Fibroblast of skin of left biceps (primary cell): ENCODE data around the gene ASIC1.

Experiments used
- DNase-seq, 2 experiments: peaks; one replicate each; pipeline ENCODE4 v3.0.0-alpha.2; 2013; ENCODE audit warnings: low read depth in 2 of 2

ASIC1 gene

DNA sequence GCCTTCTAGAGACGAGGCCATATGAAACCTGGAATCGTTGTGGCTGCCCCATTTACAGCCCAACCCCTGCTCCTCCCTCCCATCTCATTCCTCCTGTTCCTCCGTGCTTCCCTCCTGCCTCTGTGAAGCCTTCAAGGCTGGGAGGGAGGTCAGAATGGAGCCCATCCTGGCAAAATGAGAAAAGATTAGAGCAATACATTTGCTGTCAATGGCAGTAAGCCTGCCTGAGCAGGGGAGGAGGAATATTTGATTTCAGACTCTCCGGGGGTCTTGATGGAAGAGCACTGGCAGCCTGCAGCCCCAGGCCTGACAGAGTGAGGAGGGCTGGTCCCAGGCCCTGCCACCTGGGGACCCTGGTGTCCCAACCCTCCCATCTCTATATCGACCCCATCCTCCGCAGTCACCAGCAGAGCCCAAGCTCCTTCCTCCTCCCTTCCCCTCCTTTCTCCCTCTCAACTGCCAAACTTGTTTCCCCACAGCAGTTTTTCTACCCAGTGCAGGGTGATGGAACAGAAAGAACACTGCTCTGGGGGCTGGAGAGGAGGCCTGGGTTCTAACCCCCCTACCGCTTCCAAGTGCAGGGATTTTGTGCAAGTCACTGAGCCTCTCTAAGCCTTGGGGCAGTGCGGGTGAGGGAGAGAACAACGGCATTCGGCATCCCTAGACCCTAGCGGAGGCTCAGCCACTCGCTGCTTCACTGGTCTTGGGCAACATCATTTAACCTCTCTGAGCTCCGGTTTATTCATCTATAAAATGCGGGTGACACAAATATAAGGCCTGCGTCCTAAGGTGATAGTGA, 16.1 kb upstream of the ASIC1 start:
- no peak for DNase-seq

DNA sequence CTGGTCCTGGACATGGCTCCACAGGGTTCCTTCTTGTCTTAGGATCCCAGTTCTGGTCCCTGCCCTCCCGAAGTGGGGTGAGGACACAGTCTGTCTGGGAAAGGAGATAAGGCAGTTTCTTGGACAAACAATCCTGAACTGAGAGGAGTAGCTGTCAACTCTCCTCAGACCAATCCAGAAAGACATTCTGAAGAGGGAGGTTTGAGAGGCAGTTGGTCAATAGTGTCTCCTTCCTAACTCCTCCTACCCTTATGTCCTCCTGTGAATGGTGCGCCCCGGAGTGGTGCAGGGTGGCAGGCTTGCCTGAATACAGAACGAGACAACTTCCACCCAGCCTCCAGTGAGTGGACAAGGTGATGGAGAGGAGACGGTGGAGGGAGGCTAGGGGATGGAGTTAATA, 15.4 kb upstream of the ASIC1 start:
- no peak for DNase-seq

DNA sequence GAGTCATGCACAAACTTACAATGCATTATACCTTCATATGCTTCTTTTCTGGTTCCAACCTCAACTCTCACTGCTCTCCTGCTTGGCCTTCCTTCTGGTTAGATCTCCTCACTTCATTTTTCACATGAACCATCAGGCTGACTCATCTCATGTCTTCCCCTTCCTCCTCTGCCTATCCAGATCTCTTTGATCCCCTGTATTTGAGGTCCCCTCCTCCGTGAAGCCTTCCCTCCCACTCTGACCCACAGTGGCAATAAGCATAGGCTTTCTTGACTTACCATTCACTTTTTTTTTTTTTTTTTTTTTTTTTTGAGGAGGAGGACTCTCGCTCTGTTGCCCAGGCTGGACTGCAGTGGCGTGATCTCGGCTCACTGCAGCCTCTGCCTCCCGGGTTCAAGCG, 14.7 kb upstream of the ASIC1 start:
- no peak for DNase-seq

DNA sequence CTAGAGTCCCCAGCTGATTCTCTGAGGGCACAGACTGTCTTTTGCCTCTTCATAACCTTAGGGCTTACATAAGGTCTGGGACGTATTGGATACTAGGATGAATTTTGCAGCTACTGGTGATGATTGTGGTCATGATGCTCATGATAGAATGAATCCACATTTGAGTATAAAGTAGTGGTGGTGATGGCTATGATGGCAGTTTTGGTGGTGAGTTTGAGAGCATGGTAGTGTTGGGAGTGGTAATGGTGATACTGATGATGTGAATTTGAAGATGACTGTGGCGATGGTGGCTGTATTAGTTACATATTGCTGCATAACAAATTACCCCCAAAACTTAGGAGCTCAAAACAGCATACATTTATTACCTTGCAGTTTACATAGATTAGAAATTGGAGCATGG, 14.1 kb upstream of the ASIC1 start:
- no peak for DNase-seq

DNA sequence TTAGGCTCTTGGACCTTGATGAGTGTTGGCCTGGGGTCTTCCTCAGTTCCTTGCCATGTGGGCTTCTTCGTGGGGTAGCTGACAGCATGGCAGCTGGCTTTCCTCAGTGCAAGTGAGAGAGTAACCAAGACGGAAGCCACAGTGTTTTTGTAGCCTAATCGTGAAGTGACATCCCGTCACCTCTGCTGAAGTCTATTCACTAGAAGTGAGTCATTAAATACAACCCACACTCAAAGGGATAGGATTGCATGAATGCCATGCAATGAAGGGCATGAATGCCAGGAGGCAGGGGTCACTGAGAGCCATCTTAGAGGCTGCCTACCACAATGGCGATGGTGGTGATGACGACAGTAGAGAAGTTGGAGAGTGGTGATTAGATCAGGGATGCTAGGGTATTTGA, 13.5 kb upstream of the ASIC1 start:
- no peak for DNase-seq

DNA sequence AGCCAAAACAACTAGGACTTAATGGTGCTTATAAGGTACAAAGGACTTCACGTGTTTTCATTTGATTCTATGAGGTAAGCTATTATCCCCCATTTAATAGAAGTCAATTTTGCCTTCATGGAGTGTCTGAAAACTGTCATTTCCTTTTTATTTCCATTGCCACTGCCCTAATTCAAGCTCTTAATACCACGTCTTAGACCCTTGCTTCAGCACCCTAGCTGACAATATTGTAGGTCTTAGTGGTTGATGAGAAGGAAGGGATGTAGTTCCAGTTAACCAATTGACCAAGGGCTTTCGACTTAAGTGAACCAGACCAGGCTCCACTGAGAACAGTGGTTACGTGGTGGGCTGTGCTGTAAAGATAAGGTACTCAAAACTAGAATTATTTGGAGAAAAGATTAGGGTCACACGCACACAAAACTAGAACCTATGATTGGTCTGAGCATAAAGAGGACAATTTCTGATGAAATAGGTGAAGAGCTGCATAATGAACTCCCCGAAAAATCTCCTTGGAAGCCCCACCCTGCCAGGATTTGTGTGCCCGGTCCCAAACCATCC, 9.6 kb upstream of the ASIC1 start:
- no peak for DNase-seq

DNA sequence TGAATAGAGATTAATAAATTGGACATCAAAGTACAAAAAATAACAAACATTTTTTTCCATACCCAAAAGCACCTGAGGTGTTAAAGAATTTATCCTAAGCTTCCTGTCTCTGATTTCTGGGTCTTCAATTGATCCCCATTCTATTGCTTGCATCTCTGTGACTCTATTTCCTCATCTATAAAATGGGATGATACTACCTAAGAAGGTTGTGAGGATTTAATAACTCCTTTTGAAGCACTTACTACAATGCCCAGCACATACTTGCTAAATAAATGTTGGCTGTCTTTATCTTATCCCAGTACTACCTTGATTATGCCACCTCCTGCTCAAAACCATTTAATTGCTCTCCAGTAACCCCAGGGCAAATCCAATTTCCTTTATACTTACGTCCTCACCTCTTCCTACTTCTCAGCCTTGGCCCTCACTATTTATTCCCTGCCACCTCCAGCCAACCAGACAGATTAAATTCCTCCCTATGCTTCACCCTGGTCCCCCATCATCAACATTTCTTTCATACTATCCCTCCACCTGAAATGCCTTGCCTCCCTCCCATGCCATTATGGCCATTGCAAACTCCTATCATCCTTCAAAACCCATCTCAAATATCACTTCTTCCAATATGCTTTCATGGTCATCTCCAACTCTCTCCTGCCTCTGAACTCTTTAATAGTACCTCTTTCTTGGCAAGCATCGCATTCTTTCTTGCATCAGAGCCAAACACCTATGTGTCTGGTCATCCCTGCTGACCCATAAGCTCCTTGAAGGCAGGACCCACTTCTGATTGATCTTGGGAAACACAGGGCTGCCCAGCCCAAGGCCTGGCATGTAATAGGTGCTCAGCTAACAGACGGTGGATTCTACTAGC, 7.9 kb upstream of the ASIC1 start:
- no peak for DNase-seq

DNA sequence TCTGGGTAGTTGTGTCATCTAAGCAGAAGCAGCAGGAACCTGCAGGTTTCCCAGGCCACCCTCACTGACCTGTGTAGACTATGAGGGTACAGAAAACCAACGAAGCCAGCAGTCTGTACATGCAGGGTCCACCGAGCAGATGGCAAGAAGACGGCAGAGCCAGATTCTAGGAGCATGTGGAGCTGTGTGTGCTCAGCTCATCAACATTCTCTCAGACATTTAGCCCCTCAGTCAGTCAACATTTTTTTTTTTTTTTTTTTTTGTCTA, 7.3 kb upstream of the ASIC1 start:
- no peak for DNase-seq

DNA sequence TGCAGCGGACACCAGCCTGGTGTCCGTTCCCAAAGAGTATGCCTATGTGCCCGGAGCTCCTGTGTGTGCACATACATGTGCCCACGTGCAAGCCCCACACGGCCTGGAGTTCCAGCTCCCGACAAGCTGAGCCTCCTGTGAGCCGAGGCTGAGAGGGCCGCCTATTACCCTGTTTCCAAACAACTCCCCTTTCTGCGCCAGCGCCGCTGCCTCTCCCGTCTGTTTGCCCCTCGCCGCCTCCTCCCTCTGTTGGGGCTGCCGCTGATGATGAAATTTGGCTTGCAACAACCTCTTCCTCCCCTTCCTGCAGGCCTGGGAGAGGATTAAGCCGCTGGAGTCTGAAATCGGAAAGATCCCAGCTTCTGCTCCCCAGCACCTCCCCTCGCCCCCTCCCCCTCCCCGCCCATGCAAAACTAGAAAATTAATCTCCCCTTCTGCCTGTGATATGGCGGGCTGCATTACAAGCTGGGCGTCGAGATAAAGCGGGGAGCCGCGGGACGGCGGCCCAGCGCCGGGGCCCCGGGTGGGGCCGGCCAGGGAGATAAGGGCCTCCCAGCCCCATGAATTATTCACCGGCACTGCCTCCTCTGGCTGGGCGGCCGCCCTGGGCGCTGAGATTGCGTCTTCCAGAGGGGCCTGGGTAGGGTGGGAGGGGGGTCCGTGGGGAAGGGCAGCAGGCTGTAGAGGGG, 6.8 kb upstream of the ASIC1 start:
- peak; percentile 48 to 53 for DNase-seq

DNA sequence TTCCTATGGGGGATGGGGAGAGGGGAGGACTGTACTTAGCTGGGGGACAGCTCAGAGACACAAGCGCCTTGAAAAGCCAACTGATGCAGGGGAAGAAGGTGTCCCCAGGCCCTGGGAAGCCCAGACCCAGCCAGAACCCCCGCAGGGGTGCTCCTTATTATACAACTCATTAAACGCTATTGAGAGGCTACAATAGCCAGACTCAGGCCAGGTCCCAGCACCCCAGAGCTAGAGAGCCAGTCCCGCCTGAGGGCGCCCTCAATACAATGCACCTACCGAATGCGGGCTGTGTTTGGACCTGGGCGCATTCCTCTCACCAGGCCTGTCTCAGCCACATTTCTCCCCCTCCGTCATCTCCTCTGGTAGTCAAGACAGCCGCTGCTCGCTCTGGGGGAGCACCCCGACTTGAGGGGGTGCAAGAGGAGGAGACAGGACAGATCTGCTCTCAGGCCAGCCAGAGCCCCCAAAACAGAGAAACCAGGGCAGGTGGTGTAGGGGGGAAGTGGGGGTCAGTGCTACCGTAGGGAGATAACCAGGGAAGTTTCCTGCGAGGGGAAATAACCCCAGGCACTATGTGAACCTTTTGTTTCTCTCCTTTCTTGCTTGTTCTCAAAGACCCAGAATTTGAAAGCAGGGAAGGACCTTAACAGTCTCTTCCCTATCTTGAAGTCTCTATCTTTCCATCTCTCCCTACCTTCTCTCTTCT, 6.1 kb upstream of the ASIC1 start:
- no peak for DNase-seq

DNA sequence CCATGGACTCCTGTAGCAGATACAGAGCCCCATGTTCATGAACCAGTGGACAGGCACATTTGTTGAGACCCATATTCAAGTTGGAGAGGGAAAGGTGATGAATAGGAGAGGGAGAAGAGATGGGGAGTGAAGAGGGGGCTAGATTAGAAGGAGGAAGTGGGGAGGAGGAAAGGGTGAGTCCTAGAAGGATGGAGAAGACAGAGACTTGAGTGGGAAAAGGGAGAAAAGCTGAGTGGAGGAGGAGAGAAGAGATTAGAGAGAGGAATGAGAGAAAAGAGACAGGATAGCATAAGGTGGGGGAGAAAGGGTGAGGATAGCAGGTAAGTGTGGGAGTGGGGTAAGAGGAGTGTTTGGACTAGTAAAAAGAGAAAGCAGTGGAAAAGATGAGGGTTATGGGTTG, 4.9 kb upstream of the ASIC1 start:
- no peak for DNase-seq

DNA sequence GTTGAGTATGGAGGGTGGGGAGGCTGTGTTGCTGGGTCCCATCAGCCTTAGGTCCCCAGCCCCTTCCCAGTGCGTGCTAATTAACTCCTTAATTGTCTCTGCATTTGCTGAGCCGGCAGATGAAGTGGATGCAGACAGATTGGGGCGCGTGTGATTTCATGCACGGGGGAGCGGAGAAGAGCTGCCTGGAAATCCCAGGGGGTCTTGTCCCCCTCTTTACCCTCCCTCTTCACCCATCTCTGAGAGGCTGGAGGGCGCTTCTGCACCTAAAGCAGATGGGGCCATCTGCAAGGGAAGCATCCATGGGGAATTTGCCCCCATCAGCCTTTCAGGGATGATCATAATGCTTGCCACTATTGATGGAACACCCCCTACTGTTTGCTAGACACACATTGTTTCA, 4.4 kb upstream of the ASIC1 start:
- no peak for DNase-seq

DNA sequence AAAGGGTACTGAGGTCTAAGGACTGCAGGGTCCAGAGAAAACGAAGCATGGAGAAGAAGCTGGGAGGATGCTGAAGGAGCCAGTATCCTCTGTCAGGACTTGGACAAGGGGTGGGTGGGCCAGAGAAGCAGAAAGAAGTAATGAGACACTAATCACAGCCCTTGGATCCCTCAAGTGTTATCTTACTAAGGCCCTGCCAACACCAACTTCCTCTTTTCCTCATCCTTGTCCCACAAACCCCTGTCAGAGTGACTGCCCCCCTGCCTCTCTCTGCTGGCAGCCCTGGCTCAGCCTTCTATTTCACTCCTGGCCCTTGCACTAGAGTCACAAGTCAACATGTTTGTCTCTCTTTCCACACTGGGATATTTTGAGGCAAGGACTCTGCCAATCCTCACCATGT, 3.8 kb upstream of the ASIC1 start:
- no peak for DNase-seq

DNA sequence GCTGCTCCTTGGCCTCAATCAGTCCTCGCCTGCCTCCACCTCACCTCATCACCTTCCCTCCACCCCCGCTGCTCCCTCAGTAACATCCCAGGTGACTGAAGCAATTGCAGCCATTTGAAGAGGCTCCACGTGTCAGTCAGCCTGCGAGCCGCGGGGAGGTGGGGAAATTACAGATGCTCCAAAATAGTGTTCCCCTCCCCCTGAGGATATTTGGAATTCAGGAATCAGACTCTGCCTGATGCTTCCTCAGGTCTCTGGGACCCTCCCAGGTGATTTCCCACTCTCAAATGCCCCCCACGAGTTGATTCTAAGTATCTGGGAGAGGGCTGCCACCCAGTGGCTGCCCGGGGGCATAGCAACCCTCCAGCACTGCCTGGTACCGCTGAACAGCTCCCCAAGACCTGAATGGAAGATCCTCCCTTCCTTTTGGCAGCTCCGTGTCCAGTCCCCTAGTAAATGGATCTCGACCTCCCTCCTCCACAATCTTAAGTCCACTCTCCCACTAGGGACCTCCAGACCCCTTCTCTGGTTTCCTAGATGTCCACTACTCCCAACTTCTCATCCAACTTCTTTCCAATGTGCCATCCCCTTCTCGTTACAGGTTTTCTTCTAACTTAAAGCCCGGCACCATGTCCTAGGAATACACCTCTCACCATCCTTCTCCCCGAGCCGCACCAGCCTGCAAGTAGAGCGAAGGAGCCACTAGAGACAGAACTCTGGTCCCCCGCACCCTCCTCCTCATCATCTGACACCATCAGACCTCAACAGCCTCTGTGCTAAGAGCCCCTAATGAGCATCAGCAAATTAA, 1.4 kb upstream of the ASIC1 start:
- DNase-seq: no peak

DNA sequence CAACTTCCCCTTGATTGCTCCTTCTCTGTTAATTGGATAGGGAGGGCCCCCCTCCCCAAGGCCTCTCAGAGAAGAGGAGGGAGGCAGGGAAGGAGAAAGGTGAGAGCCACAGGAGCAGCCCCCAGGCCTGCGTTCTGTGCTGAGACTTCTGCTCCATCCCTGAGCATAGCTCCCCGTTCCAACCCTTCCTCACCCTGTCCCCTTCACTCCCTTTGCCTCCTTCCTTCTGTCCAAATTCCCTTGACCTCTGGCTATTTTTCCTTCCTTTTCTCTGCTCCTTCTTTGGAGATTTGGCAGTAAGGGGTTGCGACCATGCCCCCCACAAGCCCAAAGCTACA, 788 bp upstream of the ASIC1 start:
- DNase-seq: no peak

DNA sequence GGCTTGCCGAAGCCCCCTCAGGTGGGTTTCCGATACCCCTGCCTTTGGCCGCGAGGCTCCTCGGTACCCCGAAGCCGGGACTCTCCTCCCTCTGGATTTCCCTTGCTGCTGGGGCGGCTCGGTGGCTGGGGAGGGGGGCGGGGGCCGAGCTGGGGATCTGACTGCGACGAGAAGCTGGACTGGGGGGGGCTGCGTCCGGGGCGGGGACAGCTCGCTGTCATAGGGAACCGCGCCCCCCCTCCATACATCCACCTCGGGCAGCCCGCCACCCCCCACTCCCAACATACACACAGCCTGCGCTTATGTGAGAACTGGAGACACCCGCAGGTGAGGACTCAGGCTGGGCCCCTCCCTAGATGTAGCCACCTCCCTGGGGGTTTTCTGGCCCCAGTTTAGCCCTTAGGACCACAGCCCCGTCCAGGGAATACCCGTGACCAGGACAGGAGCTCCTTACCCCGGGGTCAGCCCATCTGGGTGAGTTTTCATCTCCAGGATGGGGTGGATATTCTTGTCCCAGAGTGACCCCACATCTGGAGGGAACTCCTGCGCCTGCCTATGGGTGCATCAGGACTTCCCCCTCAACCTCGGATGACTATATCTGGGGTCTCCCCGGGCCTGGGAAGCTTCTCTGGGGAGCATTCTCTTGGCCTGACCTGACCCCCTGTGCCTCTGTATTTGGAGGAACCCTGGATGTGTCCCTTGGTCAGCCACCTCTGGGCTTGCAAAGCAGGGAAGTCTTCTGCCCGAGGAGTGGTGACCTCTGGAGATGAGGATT, 687 bp downstream of the ASIC1 start:
- DNase-seq: no peak

DNA sequence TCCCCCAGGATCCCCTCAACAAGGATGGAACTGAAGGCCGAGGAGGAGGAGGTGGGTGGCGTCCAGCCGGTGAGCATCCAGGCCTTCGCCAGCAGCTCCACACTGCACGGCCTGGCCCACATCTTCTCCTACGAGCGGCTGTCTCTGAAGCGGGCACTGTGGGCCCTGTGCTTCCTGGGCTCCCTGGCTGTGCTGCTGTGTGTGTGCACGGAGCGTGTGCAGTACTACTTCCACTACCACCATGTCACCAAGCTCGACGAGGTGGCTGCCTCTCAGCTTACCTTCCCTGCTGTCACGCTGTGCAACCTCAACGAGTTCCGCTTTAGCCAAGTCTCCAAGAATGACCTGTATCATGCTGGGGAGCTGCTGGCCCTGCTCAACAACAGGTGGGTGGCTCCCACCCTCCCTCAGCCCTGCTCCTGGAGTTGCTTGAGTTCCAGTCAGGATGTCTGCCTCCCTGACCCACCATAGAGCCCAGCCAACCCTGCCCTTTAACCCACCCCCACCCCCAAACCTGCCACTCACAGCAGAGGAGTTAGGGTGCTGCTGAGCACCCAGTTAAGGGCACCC, 1.4 kb downstream of the ASIC1 start:
- DNase-seq: no peak

DNA sequence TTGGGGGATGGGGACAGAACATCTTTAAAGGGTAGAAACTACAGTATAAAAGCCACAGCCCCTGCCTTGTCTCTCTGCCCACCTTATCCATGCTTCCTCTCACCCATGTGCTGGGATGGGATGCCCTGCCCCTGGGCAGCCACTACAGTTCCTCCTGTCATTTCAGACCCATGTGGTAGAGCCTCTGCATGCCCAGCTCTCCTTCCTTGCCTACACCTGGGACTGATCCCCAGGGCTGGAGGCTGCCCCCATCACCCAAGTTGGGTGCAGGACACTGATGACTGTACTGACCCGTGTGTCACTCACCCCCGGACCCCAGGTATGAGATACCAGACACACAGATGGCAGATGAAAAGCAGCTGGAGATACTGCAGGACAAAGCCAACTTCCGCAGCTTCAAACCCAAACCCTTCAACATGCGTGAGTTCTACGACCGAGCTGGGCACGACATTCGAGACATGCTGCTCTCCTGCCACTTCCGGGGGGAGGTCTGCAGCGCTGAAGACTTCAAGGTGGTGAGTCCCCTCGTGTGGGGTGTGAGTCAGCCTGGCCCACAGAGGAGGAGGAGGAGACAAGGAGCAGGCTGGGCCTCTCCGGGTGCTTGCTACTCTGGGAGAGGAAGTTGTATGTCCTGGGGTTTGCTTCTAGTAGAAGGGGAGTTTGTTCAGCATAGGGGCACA, 2.2 kb downstream of the ASIC1 start:
- no peak for DNase-seq

DNA sequence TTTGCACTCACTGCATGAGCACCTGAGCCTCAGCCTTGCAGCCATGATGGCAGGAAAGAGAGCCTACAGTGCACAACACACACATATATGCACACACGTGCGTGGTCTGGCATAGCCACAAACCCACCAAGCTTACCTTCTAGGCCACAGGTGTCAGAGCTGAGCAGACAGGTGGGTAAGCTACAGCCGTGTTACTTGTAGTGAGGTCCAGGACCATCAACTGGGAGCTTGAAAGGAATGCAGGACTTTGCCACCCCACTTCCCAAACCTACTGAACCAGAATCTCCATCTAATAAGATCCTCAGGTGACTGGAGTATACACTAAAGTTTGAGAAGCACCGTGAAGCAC, 2.7 kb downstream of the ASIC1 start:
- DNase-seq: no peak

DNA sequence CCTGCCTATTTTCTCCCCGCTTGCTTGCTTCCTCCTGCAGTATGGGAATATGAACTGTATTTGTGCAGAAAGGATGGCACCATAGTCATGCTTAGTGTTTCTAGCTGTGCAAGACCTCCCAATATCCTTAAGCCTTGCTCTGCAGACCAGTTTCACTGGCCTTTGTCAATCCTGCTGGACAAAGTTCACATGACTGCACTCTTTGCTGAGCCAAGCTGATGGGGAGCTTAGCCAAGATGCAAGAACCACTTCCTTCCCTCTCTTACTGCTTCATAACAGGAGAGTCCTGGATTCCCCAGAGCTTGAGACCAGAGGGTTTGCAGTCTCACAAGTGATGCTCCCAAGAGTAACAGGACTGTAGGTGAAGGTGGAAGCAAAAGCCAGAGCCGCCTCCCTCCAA, 3.8 kb downstream of the ASIC1 start:
- DNase-seq: no peak
